Psoas muscle (tissue), 8 donors: Measurements from ENCODE around the gene CRACR2A. TPM values are rescaled to one million over a fixed set of nuclear protein-coding genes. Genes with fewer than 3 reads are reported as not detected.
A peak's percentile ranks its signal among the peaks of the same experiment; 100 is the strongest.

ENCODE experiments used
- ATAC-seq, 4 donors: fragments of 200-7000 bp; cut with Tn5 transposase; one replicate each; pipeline ENCODE4 v1.9.1; 2020; ENCODE audit warnings: moderate library complexity in 3 of 4, mild to moderate bottlenecking in 2 of 4
- DNase-seq, 2 donors: peaks; one replicate each; pipeline ENCODE4 v3.0.0-alpha.2; 2020
- H3K27ac ChIP-seq: fragments of 200-600 bp; one replicate; pipeline ENCODE4 v1.8.0; 2022
- H3K27me3 ChIP-seq, 3 donors: fragments of 200-600 bp in 1 of 3; one replicate each; pipeline versions ENCODE4 v1.6.1 to v1.8.0; 2013 to 2022; ENCODE audit warnings: low read length in 2 of 3, mild to moderate bottlenecking in 2 of 3, moderate library complexity in 1 of 3; ENCODE audit not compliant: insufficient read depth in 3 of 3
- H3K36me3 ChIP-seq, 2 donors: fragments of 200-600 bp in 1 of 2; one replicate each; pipeline versions ENCODE4 v1.6.1 to v1.8.0; 2013 to 2022; ENCODE audit warnings: low read depth in 1 of 2, mild to moderate bottlenecking in 1 of 2, moderate library complexity in 1 of 2; ENCODE audit not compliant: insufficient read depth in 1 of 2
- H3K4me1 ChIP-seq: fragments of 200-600 bp; one replicate; pipeline ENCODE4 v1.8.0; 2022
- H3K4me3 ChIP-seq: fragments of 200-600 bp; one replicate; pipeline ENCODE4 v1.8.0; 2022; ENCODE audit warnings: mild to moderate bottlenecking
- H3K9me3 ChIP-seq: fragments of 200-600 bp; one replicate; pipeline ENCODE4 v1.8.0; 2022
- CTCF ChIP-seq: fragments of 200-600 bp; IDR thresholded peaks from one replicate; pipeline ENCODE4 v1.8.0; 2022; ENCODE audit warnings: antibody characterized with exemption
- WGBS, 3 donors: extraction: QIAGEN DNeasy Blood & Tissue Kit; methylation state at CpG; one replicate each; pipeline versions ENCODE4 v1.1.6 to v1.1.7; 2013; 5-methylcytosine and 5-hydroxymethylcytosine counted together
- intact Hi-C, 2 donors: fragments of 100-400 bp; cut with DNase I; formaldehyde crosslinking; loops; one replicate each; pipeline versions ENCODE4 v1.11.0 to v1.14.2; 2022
- polyA plus RNA-seq, 3 donors: library from polyadenylated mRNA; stranded (reverse); fragments of 200-250 nt; gene quantifications; one replicate each; pipeline ENCODE4 v1.2.3, GENCODE V29; 2013
- total RNA-seq, 4 donors: library from RNA; stranded (reverse); fragmentation: NEBNext Ultra II Directional in 2 of 4; extraction: Animal tissue kit (Norgen Biotek cat#: 25700) in 2 of 4; gene quantifications; one replicate each; pipeline versions ENCODE4 v1.2.1 to v1.2.4, GENCODE V29; 2021 to 2023
- donor health status: healthy with polysubstance abuse.
- donor health status: DM: no; HTN: no; CAD: no; lungs with moderate emphysema.
- donor health status: Bipolar disorder and iron deficiency.
- donor health status: healthy.
- donor health status: DM: yes; HTN: yes; CAD: no.
- donor health status: DM: no; HTN: no; CAD: no.
- donor health status: DM: no; HTN: no; CAD: no.
- donor health status: DM: yes; HTN: yes; CAD: no.

Gene CRACR2A
- total and polyA plus RNA-seq, 7 donors = 0.24 to 1.7 (median 0.87) TPM

- no peak for TF ChIP-seq CTCF
- Histone ChIP-seq H3K27ac (no peak overlapping the region), H3K27me3 (no peaks in the 10 kb centered on the region), H3K4me1 (peaks cover 5% of the 10 kb centered on the region), H3K9me3 (peaks cover 6% of the 10 kb centered on the region), H3K4me3 (no peak overlapping the region), H3K36me3 (no peaks in the 10 kb centered on the region)
- WGBS, 3 donors = 64 to 88% (median 86%) methylated on average over 2 of the region's 2 CpGs
- intact Hi-C loops = no loop called here
- ATAC-seq (no peak), DNase-seq (no peak)
Measured at GRCh38 chr12:3686463-3686862, 66.4 kb downstream of the CRACR2A start.

- ATAC-seq (no peak), DNase-seq (no peak)
- peaks cover 5% of the 10 kb centered on the region for H3K4me1 ChIP-seq
- intact Hi-C loops = no loop called here
- 45 to 68% (median 64%) methylated on average over 1 of the region's 1 CpG for WGBS, 3 donors
- no peaks in the 10 kb centered on the region for H3K36me3 ChIP-seq
- no peaks in the 10 kb centered on the region for H3K27me3 ChIP-seq
- H3K27ac ChIP-seq = no peak overlapping the region
- no peak overlapping the region for H3K4me3 ChIP-seq
- H3K9me3 ChIP-seq = peaks cover 6% of the 10 kb centered on the region
- TF ChIP-seq CTCF = no peak
Measured at GRCh38 chr12:3685830-3686229, 67.1 kb downstream of the CRACR2A start.

- Histone ChIP-seq H3K4me3 (no peak overlapping the region), H3K27ac (no peak overlapping the region), H3K4me1 (peaks cover 5% of the 10 kb centered on the region), H3K9me3 (peaks cover 6% of the 10 kb centered on the region), H3K27me3 (no peaks in the 10 kb centered on the region), H3K36me3 (no peaks in the 10 kb centered on the region)
- TF ChIP-seq CTCF = no peak
- 39 to 46% (median 41%) methylated on average over 12 of the region's 12 CpGs for WGBS, 3 donors
- ATAC-seq (peak; percentile 60 to 92 (median 88)), DNase-seq (no peak)
- intact Hi-C loops = no loop called here
Measured at GRCh38 chr12:3684449-3685051, 68.4 kb downstream of the CRACR2A start.

- H3K27ac ChIP-seq = no peak overlapping the region
- peaks cover 5% of the 10 kb centered on the region for H3K4me1 ChIP-seq
- DNase-seq (no peak), ATAC-seq (peak; percentile 28 to 49 (median 43))
- WGBS, 3 donors = 77 to 85% (median 80%) methylated on average over 4 of the region's 4 CpGs
- H3K36me3 ChIP-seq = no peaks in the 10 kb centered on the region
- H3K9me3 ChIP-seq = peaks cover 4% of the 10 kb centered on the region
- intact Hi-C loops = no loop called here
- no peaks in the 10 kb centered on the region for H3K27me3 ChIP-seq
- TF ChIP-seq CTCF = no peak
- H3K4me3 ChIP-seq = no peak overlapping the region
Measured at GRCh38 chr12:3683670-3684069, 69.2 kb downstream of the CRACR2A start.

- no peak for TF ChIP-seq CTCF
- ATAC-seq = no peak
- intact Hi-C loops = no loop called here
- H3K36me3 ChIP-seq = no peaks in the 10 kb centered on the region
- no peak for DNase-seq
- H3K4me1 ChIP-seq = peaks cover 5% of the 10 kb centered on the region
- no peaks in the 10 kb centered on the region for H3K9me3 ChIP-seq
- H3K4me3 ChIP-seq = no peak overlapping the region
- no peaks in the 10 kb centered on the region for H3K27me3 ChIP-seq
- H3K27ac ChIP-seq = no peak overlapping the region
- 76 to 82% (median 79%) methylated on average over 6 of the region's 6 CpGs for WGBS, 3 donors
Measured at GRCh38 chr12:3681595-3682061, 71.3 kb downstream of the CRACR2A start.
